GM19463 (cell line): ENCODE data around the gene TRIM62.

ENCODE experiments used
- ATAC-seq: cut with Tn5 transposase; IDR thresholded peaks from one replicate; pipeline ENCODE4 v1.9.1; 2021; ENCODE audit warnings: mild to moderate bottlenecking, moderate library complexity; ENCODE audit not compliant: unreplicated experiment

The TRIM62 gene

GRCh38 chr1:33162141-33162540 lies 19.7 kb downstream of the TRIM62 start:
- ATAC-seq = no peak

GRCh38 chr1:33161061-33161681 lies 20.7 kb downstream of the TRIM62 start:
- ATAC-seq = no peak

GRCh38 chr1:33159577-33159976 lies 22.3 kb downstream of the TRIM62 start:
- no peak for ATAC-seq

DNA sequence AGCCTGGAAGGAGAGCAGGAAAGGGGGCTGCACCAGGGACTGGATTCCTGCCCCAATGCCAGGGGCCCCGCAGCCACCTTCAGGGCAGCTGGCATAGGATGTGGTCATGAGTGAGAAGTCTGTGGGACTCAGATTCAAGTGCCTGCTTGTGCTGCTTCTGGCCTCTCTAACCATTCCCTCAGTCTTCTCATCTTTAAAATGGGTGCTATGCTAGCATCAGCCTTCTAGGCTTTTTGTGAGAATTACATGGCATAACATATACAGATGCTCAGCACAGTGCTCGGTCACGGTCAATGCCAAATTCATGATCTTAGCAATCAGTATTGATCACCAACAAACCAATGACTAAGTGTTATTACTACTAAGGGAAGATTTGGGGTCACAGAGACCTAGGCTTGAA lies 23.5 kb downstream of the TRIM62 start:
- ATAC-seq = no peak

GRCh38 chr1:33157131-33157530 lies 24.7 kb downstream of the TRIM62 start:
- ATAC-seq = no peak

DNA sequence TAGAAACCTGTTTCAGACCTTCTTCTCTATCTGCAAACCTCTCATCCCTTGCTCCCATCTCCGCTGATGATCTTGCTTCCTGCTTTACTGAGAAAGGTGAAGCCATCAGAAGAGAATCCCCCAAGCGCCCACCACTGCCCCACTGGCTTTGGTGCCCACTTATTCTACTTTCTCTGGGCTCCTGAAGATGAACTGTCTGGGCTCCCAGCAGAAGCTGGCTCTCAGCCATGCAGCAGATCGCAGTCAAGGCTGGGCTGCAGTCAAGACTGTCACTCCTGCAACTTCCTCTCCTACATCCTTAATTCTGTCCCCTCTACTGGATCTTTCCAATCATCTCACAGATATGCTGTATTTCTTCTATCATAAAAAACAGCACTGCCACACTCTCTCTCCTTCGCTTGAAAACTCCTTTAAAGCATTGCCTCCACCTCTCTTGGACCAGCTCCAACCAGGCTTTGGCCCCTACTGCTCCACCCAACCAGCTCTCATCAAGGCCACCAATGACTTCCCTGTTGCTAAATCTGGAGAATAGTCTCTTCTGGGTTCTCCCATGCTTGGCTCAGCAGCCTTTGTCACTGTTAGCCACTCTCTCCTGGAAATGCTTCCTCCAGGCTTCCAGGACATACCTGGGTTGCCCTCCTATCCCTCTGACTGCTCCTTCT lies 25.8 kb downstream of the TRIM62 start:
- no peak for ATAC-seq

DNA sequence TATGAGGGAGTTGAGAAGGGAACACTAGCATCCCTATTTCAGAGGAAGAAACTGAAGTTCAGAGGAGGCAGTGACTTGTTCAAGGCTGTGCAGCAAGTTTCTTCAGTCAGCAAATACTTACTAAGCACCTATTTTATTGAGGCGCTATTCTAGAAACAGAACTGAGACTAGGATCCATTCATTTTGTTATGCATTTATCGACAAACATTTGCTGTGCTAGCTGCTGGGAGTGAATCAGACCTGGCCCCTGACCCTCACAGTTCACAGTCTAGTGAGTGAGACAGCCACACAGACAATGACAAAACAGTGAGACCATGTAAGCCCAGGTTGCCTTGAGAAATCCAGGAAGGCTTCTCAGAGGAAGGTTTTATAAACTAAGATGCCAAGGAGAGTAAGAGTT lies 28.2 kb downstream of the TRIM62 start:
- no peak for ATAC-seq

DNA sequence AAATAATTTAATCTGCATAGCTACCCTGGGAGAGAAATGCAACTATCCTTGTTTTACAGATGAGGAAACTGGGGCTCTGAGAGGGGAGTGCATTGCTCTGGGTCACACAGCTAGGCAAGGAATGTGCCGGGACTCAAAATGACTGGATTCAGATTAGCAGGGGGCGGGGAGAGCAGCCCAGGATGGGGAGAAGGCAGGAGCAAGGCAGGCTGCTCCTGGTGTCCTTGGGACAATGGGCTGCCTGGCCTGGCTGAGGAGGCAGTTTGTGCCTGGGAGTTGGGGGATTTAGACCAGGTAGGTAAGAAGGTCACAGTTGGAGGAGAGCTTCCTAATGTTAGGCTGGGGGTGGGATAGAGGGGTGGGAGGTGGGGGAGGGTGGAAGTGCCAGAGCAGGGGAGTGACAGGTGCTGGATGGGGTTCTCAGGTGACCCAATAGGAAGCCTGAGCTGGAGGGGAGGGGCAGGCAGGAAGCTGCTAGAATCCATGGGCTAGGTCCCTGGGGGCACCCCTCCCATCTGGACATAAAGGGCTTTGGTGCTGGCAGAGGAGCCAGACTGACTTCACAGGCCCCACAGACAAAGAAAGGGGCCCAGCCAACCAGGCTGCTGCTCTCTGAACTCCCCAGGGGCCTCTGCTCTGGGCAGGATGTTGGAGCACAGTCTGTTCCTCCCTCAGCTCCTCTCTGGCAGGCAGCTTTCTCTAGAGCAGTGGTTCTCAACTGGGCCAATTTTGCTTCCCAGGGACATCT lies 29.0 kb downstream of the TRIM62 start:
- no peak for ATAC-seq

GRCh38 chr1:33151116-33151515 lies 30.7 kb downstream of the TRIM62 start:
- no peak for ATAC-seq

GRCh38 chr1:33150522-33150921 lies 31.3 kb downstream of the TRIM62 start:
- no peak for ATAC-seq

GRCh38 chr1:33149453-33150190 lies 32.2 kb downstream of the TRIM62 start:
- no peak for ATAC-seq

GRCh38 chr1:33148615-33149014 lies 33.2 kb downstream of the TRIM62 start:
- ATAC-seq = no peak

DNA sequence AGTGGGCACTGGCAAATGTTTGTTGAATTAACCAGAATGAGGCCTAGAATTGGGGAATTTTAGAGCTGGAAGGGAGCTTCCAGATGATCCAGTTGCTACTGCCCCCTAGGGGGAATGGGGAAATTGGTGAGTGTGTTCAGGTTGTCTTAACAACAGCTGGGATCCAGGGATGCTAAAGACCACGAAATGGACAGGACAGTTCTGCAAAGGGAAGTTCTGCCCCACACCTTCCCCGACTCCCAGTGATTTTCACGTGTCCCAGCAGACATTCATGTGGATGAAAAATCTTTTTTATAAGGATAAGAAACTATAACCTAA lies 33.9 kb downstream of the TRIM62 start:
- no peak for ATAC-seq

DNA sequence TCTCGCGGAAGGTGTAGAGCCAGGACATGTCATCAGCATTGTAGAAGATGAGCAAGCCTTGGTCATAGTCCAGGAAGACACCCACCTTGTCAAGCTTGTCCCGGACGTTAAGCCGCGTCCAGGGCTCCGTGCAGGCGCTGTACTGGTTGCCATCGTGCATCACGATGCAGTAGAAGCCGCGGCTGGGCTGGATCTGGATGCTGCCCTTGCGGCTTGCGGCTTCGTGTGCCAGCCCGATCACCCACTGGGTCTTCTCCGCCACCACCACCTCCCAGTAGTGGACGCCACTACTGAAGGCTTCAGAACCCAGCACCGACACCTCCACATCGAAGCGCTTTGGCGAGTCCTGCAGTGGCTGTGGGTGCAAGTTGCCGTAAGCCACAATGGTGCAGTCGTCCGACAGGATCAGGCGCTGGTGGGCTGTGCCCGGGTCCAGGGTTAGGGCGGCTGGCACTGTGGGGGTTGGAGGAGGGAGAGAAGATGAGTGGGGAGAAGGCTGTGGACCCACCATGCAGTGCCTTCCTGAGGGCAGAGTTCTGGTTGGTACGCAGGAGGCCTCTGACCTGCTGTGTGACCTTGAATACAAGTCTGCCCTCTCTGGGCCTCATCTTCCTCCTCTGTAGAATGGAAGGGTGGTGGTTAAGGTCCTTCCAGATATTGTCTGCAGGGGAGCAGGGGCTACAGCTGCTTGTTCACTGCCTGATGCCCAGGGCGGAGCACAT lies 34.4 kb downstream of the TRIM62 start:
- no peak for ATAC-seq

- no peak for ATAC-seq
Measured at GRCh38 chr1:33146003-33146402, 35.8 kb downstream of the TRIM62 start.

DNA sequence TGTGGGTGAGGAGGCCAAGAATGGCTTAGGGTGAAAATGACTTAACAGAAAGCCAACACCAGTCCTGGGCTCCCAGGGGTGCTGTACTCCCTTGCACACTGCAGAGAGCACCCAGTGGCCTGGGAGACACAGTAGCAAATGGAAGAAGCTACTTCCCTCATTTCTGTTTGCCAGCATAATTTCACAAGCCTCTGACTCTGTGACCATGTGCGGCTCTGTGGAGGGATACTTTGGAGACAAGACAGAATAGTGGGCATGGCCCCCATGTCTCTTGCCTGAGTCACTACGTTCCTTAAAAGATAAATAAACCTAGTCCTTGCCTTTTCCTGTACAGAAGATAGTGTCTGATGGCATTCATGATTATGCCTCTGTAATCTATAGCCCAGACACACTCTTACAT lies 38.1 kb downstream of the TRIM62 start:
- ATAC-seq = no peak

DNA sequence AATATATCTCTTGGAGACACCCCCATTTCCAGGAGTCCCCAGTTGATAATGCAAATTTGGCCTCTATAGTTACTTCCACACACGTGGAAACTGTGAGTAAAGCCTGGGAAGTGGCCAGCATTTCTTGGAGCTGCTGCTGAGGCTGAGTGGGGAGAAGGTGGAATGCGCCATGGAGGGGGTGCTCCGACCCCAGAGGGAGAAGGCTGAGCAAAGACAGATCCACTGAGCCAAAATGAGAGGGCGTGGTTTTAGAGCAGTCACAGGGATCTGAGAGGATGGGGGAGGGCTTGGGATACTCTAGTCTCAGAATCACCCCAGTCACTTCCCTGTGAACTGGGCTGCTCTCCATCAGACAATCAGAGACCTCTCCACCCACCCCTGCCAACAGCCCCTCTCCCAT lies 38.7 kb downstream of the TRIM62 start:
- no peak for ATAC-seq

GRCh38 chr1:33142483-33143064 lies 39.3 kb downstream of the TRIM62 start:
- ATAC-seq = no peak

- ATAC-seq = no peak
Measured at GRCh38 chr1:33141781-33142180, 40.1 kb downstream of the TRIM62 start.

DNA sequence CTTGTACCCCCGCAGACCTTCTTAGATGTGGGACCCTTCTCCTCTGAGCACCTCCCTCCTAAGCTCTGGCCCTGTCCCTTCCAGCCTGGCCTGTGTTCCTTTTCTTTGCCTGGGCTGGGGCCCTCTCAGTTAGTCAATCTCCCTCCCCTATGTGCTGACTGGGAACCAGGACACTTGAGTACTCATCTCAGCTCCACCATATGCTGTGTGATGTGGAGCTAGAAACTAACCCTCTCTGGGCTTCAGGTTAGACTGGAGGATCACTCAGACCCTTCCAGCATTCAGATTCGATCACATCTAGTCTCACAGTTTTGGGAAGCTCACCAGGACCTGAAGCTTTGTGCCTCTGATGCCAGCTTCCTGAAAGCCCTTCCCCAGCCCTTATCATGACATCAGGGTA lies 40.6 kb downstream of the TRIM62 start:
- no peak for ATAC-seq
